GM19099 (cell line): ENCODE data around the gene THSD1.

Experiments
- POLR2A ChIP-seq: IDR thresholded peaks from 3 replicates; pipeline ENCODE4 v1.6.1; 2011; ENCODE audit warnings: low read depth; ENCODE audit not compliant: insufficient read length; ENCODE audit errors: extremely low read depth

Gene THSD1

GRCh38 chr13:52405767-52406494, at the start of gene THSD1:
TSS of gene THSD1 (minus strand) at chr13:52406172. CDS start at chr13:52402600, 3,572 bp downstream.
- no peak for TF ChIP-seq POLR2A

GRCh38 chr13:52455677-52456041, 49.7 kb upstream of the THSD1 start:
- no peak for TF ChIP-seq POLR2A

- peak; percentile 87 for TF ChIP-seq POLR2A
Observed at GRCh38 chr13:52454820-52455676, 49.1 kb upstream of the THSD1 start, which contains the start of gene CKAP2. TSS of gene CKAP2 (plus strand) at chr13:52455478. CDS start at chr13:52455557, 79 bp downstream.

- peak; percentile 28 for TF ChIP-seq POLR2A
Observed at GRCh38 chr13:52454459-52454819, 48.5 kb upstream of the THSD1 start.

GRCh38 chr13:52452470-52452869, 46.5 kb upstream of the THSD1 start:
- TF ChIP-seq POLR2A: no peak

- no peak for TF ChIP-seq POLR2A
Observed at GRCh38 chr13:52451135-52451804, 45.3 kb upstream of the THSD1 start.

GRCh38 chr13:52450793-52451116, 44.8 kb upstream of the THSD1 start:
- no peak for TF ChIP-seq POLR2A

GRCh38 chr13:52450012-52450792, 44.2 kb upstream of the THSD1 start, which contains the start of gene VPS36:
TSS of gene VPS36 (minus strand) at chr13:52450634. CDS start at chr13:52450594, 40 bp downstream.
- TF ChIP-seq POLR2A: peak; percentile 86

- no peak for TF ChIP-seq POLR2A
Observed at GRCh38 chr13:52449331-52450011, 43.5 kb upstream of the THSD1 start.

- TF ChIP-seq POLR2A: no peak
Observed at GRCh38 chr13:52447815-52448552, 42.0 kb upstream of the THSD1 start.

- TF ChIP-seq POLR2A: no peak
Observed at GRCh38 chr13:52447354-52447753, 41.4 kb upstream of the THSD1 start.

GRCh38 chr13:52446265-52446664, 40.3 kb upstream of the THSD1 start:
- no peak for TF ChIP-seq POLR2A

GRCh38 chr13:52432456-52432855, 26.5 kb upstream of the THSD1 start:
- no peak for TF ChIP-seq POLR2A
